GM21576 (cell line): ENCODE results near the gene RFTN1.
"Not testable (repeated sequence)": the region's sequence is repeated elsewhere in the genome, so short reads cannot be mapped to it uniquely, and the experiment has no call there.

Experiments used
- ATAC-seq: cut with Tn5 transposase; IDR thresholded peaks from one replicate; pipeline ENCODE4 v1.9.1; 2021; ENCODE audit warnings: mild to moderate bottlenecking, moderate library complexity; ENCODE audit not compliant: unreplicated experiment

RFTN1 gene

GRCh38 chr3:16490062-16490619 is 23.4 kb downstream of the RFTN1 start:
- ATAC-seq, result no peak

- not testable (repeated sequence) for ATAC-seq
Measured at GRCh38 chr3:16489326-16490061, 24.0 kb downstream of the RFTN1 start.

GRCh38 chr3:16488637-16489036 is 24.9 kb downstream of the RFTN1 start:
- ATAC-seq, result no peak

GRCh38 chr3:16487511-16488175 is 25.9 kb downstream of the RFTN1 start:
- no peak for ATAC-seq

GRCh38 chr3:16486951-16487480 is 26.5 kb downstream of the RFTN1 start:
- ATAC-seq, result no peak

GRCh38 chr3:16486201-16486600 is 27.3 kb downstream of the RFTN1 start:
- no peak for ATAC-seq

GRCh38 chr3:16485395-16485992 is 28.0 kb downstream of the RFTN1 start:
- no peak for ATAC-seq

- ATAC-seq, result no peak
Measured at GRCh38 chr3:16484984-16485383, 28.5 kb downstream of the RFTN1 start.

GRCh38 chr3:16484216-16484615 is 29.3 kb downstream of the RFTN1 start:
- ATAC-seq, result no peak

GRCh38 chr3:16482770-16483531 is 30.5 kb downstream of the RFTN1 start:
- ATAC-seq, result peak; percentile 78

- ATAC-seq, result no peak
Measured at GRCh38 chr3:16482194-16482769, 31.2 kb downstream of the RFTN1 start.

GRCh38 chr3:16481546-16481897 is 32.0 kb downstream of the RFTN1 start:
- ATAC-seq, result no peak

GRCh38 chr3:16480861-16481545 is 32.5 kb downstream of the RFTN1 start:
- ATAC-seq, result no peak

GRCh38 chr3:16478516-16478915 is 35.0 kb downstream of the RFTN1 start:
- ATAC-seq, result no peak

GRCh38 chr3:16477521-16477920 is 36.0 kb downstream of the RFTN1 start:
- no peak for ATAC-seq

GRCh38 chr3:16477056-16477455 is 36.4 kb downstream of the RFTN1 start:
- ATAC-seq, result no peak

- no peak for ATAC-seq
Measured at GRCh38 chr3:16476636-16477035, 36.9 kb downstream of the RFTN1 start.

GRCh38 chr3:16475766-16476165 is 37.7 kb downstream of the RFTN1 start:
- no peak for ATAC-seq

GRCh38 chr3:16474920-16475319 is 38.6 kb downstream of the RFTN1 start:
- no peak for ATAC-seq

GRCh38 chr3:16474216-16474615 is 39.3 kb downstream of the RFTN1 start:
- no peak for ATAC-seq
